ENCODE data around the gene VWA1. TPM values are rescaled to one million over a fixed set of nuclear protein-coding genes. Genes with fewer than 3 reads are reported as not detected.

The VWA1 gene
- total RNA-seq, 1 donor from 2014 or later: 175 TPM

GRCh38 chr1:1430992-1431844 is 4.3 kb upstream of the VWA1 start:
- intact Hi-C loops (cut with DNase I): no loop called here
- ATAC-seq (peak; percentile 0), DNase-seq (ENCODE audit: low spot score) (no peak)

- peak; percentile 79 for DNase-seq (ENCODE audit: low spot score)
- peak; percentile 31 for ATAC-seq
- intact Hi-C loops (cut with DNase I): no loop called here
These were observed 3.6 kb upstream of the VWA1 start for GRCh38 chr1:1431845-1432273.

- ATAC-seq: peak; percentile 0
- intact Hi-C loops (cut with DNase I): no loop called here
- no peak for DNase-seq (ENCODE audit: low spot score)
These were observed 3.1 kb upstream of the VWA1 start for GRCh38 chr1:1432274-1432950.

- peak; percentile 33 for ATAC-seq
- peak; percentile 82 for DNase-seq (ENCODE audit: low spot score)
- intact Hi-C loops (cut with DNase I): no loop called here
These were observed 2.3 kb upstream of the VWA1 start for GRCh38 chr1:1432951-1433803.

GRCh38 chr1:1433804-1434130 is 1.7 kb upstream of the VWA1 start:
- intact Hi-C loops (cut with DNase I): no loop called here
- no peak for DNase-seq (ENCODE audit: low spot score)

GRCh38 chr1:1434131-1434823 is 1.2 kb upstream of the VWA1 start:
- intact Hi-C loops (cut with DNase I): no loop called here
- peak; percentile 40 for ATAC-seq
- DNase-seq (ENCODE audit: low spot score): peak; percentile 85

More at GRCh38 chr1:1433804-1434130, 1.7 kb upstream of the VWA1 start:
- ATAC-seq: no peak

- DNase-seq (ENCODE audit: low spot score): no peak
- intact Hi-C loops (cut with DNase I): no loop called here
- ATAC-seq: no peak
These were observed 725 bp upstream of the VWA1 start for GRCh38 chr1:1434824-1435105.

GRCh38 chr1:1435911-1436629 is 580 bp downstream of the VWA1 start:
- intact Hi-C loops (cut with DNase I): no loop called here
- DNase-seq (ENCODE audit: low spot score) (no peak), ATAC-seq (no peak)

- DNase-seq (ENCODE audit: low spot score): no peak
These were observed 1.1 kb downstream of the VWA1 start for GRCh38 chr1:1436630-1437032.

GRCh38 chr1:1437033-1437903 is 1.8 kb downstream of the VWA1 start:
- DNase-seq (ENCODE audit: low spot score): no peak

More at GRCh38 chr1:1436630-1437032, 1.1 kb downstream of the VWA1 start:
- intact Hi-C loops (cut with DNase I): no loop called here
- no peak for ATAC-seq

GRCh38 chr1:1437904-1438376 is 2.5 kb downstream of the VWA1 start:
- ATAC-seq (no peak), DNase-seq (ENCODE audit: low spot score) (no peak)
- intact Hi-C loops (cut with DNase I): no loop called here

More at GRCh38 chr1:1437033-1437903, 1.8 kb downstream of the VWA1 start:
- ATAC-seq: no peak
- intact Hi-C loops (cut with DNase I): no loop called here

GRCh38 chr1:1438531-1439381 is 3.3 kb downstream of the VWA1 start:
- no peak for ATAC-seq
- no peak for DNase-seq (ENCODE audit: low spot score)
- intact Hi-C loops (cut with DNase I): no loop called here

- intact Hi-C loops (cut with DNase I): no loop called here
- no peak for ATAC-seq
These were observed 4.2 kb downstream of the VWA1 start for GRCh38 chr1:1439546-1440261.

GRCh38 chr1:1440262-1441001 is 4.9 kb downstream of the VWA1 start:
- no peak for ATAC-seq
- intact Hi-C loops (cut with DNase I): no loop called here

More at GRCh38 chr1:1439546-1440261, 4.2 kb downstream of the VWA1 start:
- DNase-seq (ENCODE audit: low spot score): no peak

More at GRCh38 chr1:1440262-1441001, 4.9 kb downstream of the VWA1 start:
- DNase-seq (ENCODE audit: low spot score): no peak
